ENCODE measurements around the gene DFFB. TPM values are rescaled to one million over a fixed set of nuclear protein-coding genes. Genes with fewer than 3 reads are reported as not detected.

The DFFB gene
- polyA plus RNA-seq, 6 donors from 2014 or later: 2.7 to 10.2 (median 7.3) TPM

Other genes starting within 250 kb of the DFFB start
- 1 to 10 TPM in 5 of 6 donors, not detected in 1; 3.1 to 8.8 (median 4.3) TPM for gene MEGF6, start 246.0 kb upstream of the DFFB start, polyA plus RNA-seq (ENCODE audit: low read depth in 6 of 6)
- gene TPRG1L, start 232.5 kb upstream of the DFFB start, polyA plus RNA-seq (ENCODE audit: low read depth in 6 of 6): 10 to 100 TPM; 23.7 to 38.7 (median 35.7) TPM
- 10 to 100 TPM; 23.4 to 58.3 (median 27.7) TPM for gene WRAP73, start 207.4 kb upstream of the DFFB start, polyA plus RNA-seq (ENCODE audit: low read depth in 6 of 6)
- gene TP73, start 205.0 kb upstream of the DFFB start, polyA plus RNA-seq (ENCODE audit: low read depth in 6 of 6): not detected
- not detected for gene CCDC27, start 105.0 kb upstream of the DFFB start, polyA plus RNA-seq (ENCODE audit: low read depth in 6 of 6)
- 1 to 10 TPM in 3 of 6 donors, under 1 TPM in 2, not detected in 1; 0.82 to 2.2 (median 1.4) TPM for gene SMIM1, start 84.7 kb upstream of the DFFB start, polyA plus RNA-seq (ENCODE audit: low read depth in 6 of 6)
- 10 to 100 TPM; 13.6 to 30.8 (median 26.9) TPM for gene LRRC47, start 61.0 kb upstream of the DFFB start, polyA plus RNA-seq (ENCODE audit: low read depth in 6 of 6)
- gene CEP104, start 265 bp upstream of the DFFB start, polyA plus RNA-seq (ENCODE audit: low read depth in 6 of 6): 10 to 100 TPM in 5 of 6 donors, 1 to 10 TPM in 1; 8.1 to 34.6 (median 17.5) TPM
- 10 to 100 TPM; 13.6 to 27.9 (median 21.9) TPM for gene C1orf174, start 42.8 kb downstream of the DFFB start, polyA plus RNA-seq (ENCODE audit: low read depth in 6 of 6)